HG03442 (cell line): Measurements from ENCODE around the gene ANXA1.

Source experiments
- ATAC-seq: cut with Tn5 transposase; IDR thresholded peaks from one replicate; pipeline ENCODE4 v1.9.1; 2021; ENCODE audit warnings: mild to moderate bottlenecking, moderate library complexity; ENCODE audit not compliant: unreplicated experiment

The ANXA1 gene

DNA sequence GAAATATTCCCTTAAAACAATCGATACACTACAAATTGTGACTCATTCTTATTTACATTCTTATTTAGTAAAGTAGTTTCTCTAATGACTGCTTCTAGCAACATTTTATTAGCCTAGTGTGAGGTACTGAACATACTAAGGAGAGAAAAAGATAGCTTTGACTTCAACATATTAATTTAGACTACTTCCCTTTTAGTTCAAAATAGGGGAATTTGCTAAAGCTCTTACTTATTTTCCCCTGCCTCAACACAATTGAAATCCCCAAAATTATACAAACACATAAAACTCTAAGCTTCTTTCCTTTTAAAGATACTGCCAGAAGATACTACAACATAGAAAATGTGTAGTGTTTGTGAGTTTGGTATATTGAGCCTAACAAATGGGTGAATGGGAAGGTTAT lies 55.2 kb downstream of the ANXA1 start:
- no peak for ATAC-seq

- no peak for ATAC-seq
Measured at GRCh38 chr9:73210886-73211666, 59.4 kb downstream of the ANXA1 start.

DNA sequence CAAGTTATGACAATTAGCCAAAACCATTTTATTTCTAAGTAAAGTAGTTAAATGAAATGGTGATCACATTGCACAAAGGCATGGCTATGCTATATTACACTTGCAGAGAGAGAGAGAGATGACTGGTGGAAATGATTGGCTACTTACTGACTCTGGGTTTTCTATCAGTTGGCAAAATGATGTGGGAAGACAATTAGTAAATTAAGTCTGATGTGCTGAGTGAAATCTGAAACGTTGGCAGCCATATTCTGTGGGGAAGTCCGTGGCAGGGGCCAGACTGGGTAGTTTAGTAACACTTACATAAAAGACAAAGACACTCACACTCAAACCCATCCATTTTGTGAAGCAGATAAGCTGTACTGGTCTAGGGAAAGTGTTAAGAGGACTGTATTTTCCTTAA lies 61.6 kb downstream of the ANXA1 start:
- ATAC-seq: no peak

DNA sequence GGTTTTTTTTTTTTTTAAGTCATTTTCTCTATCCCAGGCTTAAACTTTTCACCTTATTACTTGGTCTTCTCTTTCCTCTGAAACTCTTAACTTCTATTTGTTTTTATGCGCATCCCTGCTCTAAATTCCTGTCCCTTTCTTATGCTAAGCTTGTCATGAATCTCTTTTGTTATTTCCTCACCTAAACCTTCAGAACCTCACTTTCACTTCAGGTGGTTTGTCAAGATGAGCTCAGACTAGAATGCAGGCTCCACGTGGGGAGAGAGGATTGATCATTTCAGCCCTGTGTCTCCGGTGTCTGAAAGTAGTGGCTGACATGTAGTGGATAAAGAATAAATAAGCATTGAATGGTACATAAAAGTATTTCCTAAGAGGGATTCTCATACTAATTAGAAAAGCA lies 63.6 kb downstream of the ANXA1 start:
- no peak for ATAC-seq

- ATAC-seq: no peak
Measured at GRCh38 chr9:73216100-73216499, 64.4 kb downstream of the ANXA1 start.
